Subcutaneous adipose tissue (tissue), 4 donors: Measurements from ENCODE around the gene PFKM. TPM values are rescaled to one million over a fixed set of nuclear protein-coding genes. Genes with fewer than 3 reads are reported as not detected.

Experiments used
- CTCF ChIP-seq: fragments of 450-650 bp; IDR thresholded peaks from one replicate; pipeline ENCODE4 v1.5.1; 2016; ENCODE audit warnings: low read depth, mild to moderate bottlenecking, control low read depth, antibody characterized with exemption, moderate library complexity
- total RNA-seq, 4 donors: library from RNA; depleted of rRNA; stranded (reverse); fragments of >200 nt; gene quantifications; one replicate each; pipeline ENCODE4 v1.1.0, GENCODE V29; 2016

Gene PFKM
- total RNA-seq, 4 donors from 2014 or later: 5.1 to 19.5 (median 16.0) TPM

- TF ChIP-seq CTCF: no peak
Observed at GRCh38 chr12:48142818-48143674, 23.9 kb downstream of the PFKM start.

- no peak for TF ChIP-seq CTCF
Observed at GRCh38 chr12:48143898-48144297, 24.7 kb downstream of the PFKM start.

- TF ChIP-seq CTCF: no peak
Observed at GRCh38 chr12:48145981-48146380, 26.8 kb downstream of the PFKM start.

- TF ChIP-seq CTCF: no peak
Observed at GRCh38 chr12:48151103-48151771, 32.1 kb downstream of the PFKM start.

- TF ChIP-seq CTCF: no peak
Observed at GRCh38 chr12:48156652-48157017, 37.5 kb downstream of the PFKM start.

GRCh38 chr12:48157018-48157888 is 38.1 kb downstream of the PFKM start, which contains the start of gene ASB8:
Gene ASB8 (minus strand): TSS chr12:48157515. CDS start chr12:48153496, 4,019 bp downstream.
- TF ChIP-seq CTCF: no peak

GRCh38 chr12:48157889-48158370 is 38.8 kb downstream of the PFKM start:
- no peak for TF ChIP-seq CTCF
